Activated naive CD8-positive, alpha-beta T cell treated with anti-CD3 and anti-CD28 coated beads, Interleukin-2, amount 50 U/mL, for 16 hours (primary cell): Measurements from ENCODE around the gene GFPT2.

Source experiments
- DNase-seq: peaks from one replicate; pipeline ENCODE4 v3.0.0-alpha.2; 2020; ENCODE audit warnings: low read depth, low spot score

GFPT2 gene

DNA sequence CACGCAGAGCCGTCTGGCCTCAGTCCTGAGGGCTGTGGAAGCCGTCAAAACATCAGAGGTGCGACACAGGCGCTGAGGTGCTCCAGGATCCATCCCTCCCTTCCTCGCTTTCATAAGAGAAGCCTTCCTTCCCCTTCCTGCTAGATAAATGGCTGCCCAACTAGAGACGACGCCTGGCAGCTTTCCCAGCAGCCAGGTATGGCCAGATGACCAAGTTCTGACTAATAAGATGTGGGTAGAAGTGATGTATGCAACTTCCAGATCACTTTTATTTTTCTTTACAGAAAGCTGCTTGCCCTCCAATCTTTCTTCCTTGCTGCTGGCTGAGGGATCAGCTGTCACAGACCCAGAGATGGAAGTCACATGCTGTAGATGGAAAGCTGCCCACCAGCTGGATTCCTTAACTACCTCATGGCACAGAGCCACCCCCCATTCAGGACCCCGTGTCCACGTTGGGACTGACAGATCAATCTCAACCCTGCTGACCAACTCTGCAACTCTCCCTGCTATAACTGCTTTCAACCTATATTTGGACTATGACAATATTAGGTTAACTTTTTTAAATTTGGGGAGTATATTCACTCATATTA lies 70.0 kb downstream of the GFPT2 start:
- DNase-seq = no peak

DNA sequence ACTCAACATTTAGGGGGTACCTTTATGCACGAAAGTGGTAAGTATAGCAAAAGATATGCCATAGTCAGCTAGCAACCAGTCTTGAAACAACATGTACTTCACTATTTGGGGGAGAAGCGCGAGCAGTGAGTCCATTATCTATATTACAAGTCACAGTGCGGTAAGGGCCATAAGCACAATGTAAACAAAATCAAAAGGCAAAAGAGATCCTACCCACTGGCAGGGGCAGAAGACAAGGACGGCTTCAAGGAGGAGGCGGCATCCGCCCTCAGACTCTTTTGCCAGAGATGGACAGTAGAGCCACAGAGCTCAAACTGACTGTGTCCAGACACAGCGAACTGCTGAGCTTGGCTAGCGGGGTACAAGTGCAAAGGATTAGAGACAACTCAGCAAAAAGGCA lies 70.9 kb downstream of the GFPT2 start:
- no peak for DNase-seq

DNA sequence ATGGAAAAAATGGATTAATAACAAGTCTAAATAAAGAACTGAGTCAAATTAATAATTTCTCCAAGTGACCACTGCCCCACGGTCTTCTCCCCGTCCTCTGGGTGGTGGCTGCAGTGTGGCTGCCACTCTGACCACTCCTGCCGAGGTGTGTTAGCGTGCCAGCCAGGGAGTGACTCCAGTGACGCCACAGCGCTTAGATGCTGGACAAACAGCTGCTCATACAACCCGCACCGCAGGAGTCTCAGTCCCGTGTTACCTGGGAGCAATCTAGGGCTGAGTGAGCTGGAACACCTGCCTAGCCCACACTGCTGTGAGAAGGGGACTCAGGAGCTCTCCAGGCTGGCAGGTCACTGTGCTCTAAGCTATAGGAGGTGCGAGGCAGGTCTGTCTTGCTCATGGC lies 71.4 kb downstream of the GFPT2 start:
- no peak for DNase-seq

GRCh38 chr5:180274695-180275094 lies 78.4 kb downstream of the GFPT2 start:
- DNase-seq = no peak

GRCh38 chr5:180271221-180271620 lies 81.9 kb downstream of the GFPT2 start:
- DNase-seq = no peak

DNA sequence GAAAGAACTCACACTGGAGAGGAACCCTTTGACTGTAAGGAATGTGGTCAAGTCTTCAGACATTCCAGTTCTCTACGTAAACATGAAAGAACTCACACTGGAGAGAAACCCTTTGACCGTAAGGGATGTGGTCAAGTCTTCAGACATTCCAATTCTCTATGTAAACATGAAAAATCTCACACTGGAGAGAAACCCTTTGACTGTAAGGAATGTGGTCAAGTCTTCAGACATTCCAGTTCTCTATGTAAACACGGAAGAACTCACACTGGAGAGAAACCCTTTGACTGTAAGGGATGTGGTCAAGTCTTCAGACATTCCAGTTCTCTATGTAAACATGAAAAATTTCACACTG lies 93.9 kb downstream of the GFPT2 start:
- DNase-seq = no peak

- no peak for DNase-seq
Observed at GRCh38 chr5:180253036-180253824, 99.9 kb downstream of the GFPT2 start.

- DNase-seq = no peak
Observed at GRCh38 chr5:180251887-180252286, 101.2 kb downstream of the GFPT2 start.

DNA sequence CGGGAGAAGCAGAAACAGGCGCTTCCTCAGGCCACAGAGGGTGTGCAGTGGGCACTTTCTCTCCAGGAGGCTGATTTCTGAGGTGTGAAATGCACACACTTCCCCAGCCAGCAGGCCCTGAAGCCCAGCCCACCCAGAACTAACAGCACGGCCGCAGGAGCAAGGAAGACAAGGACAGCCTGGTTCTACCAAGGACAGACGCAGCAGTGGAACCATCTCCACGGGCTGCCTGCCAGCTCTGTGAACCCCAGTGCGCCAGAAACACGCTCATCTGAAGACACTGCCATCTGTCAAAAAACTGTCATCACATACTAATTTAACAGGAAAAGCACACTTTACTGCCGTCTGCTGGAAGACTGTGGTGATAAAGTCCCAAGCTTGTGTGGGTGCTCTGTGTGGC lies 102.0 kb downstream of the GFPT2 start:
- DNase-seq = no peak
